CD4-positive, alpha-beta memory T cell (primary cell): ENCODE measurements around the gene ERP27. TPM values are rescaled to one million over a fixed set of nuclear protein-coding genes. Genes with fewer than 3 reads are reported as not detected.

Source experiments
- CTCF ChIA-PET: fragments of 350-600 bp; sonication (Branson Sonifier 250); formaldehyde crosslinking; loops from one replicate; lab custom pipeline; 2021; ENCODE audit warnings: inconsistent platforms; ENCODE audit not compliant: partially characterized antibody; lab: Charles Lee
- POLR2A ChIA-PET: fragments of 350-600 bp; sonication (Branson Sonifier 250); formaldehyde crosslinking; loops from one replicate; lab custom pipeline; 2021; ENCODE audit not compliant: partially characterized antibody; lab: Charles Lee
- DNase-seq, 5 donors: peaks; one replicate each; pipeline versions ENCODE4 v3.0.0 to v3.0.0-alpha.2; 2020 to 2022; ENCODE audit warnings: mixed read lengths in 1 of 5
- H3K27ac ChIP-seq: one replicate; pipeline ENCODE4 v1.7.0; 2013; ENCODE audit warnings: low read depth, low read length
- H3K27me3 ChIP-seq: 2 replicates; pipeline ENCODE4 v1.7.0; 2013; ENCODE audit warnings: mild to moderate bottlenecking, low read length, moderate library complexity; ENCODE audit not compliant: insufficient read depth
- H3K36me3 ChIP-seq: 2 replicates; pipeline ENCODE4 v1.7.0; 2013; ENCODE audit warnings: mild to moderate bottlenecking, low read length, moderate library complexity; ENCODE audit not compliant: insufficient read depth
- H3K4me1 ChIP-seq: 2 replicates; pipeline ENCODE4 v1.7.0; 2013; ENCODE audit warnings: mild to moderate bottlenecking, low read length, moderate library complexity; ENCODE audit not compliant: insufficient read depth
- H3K4me3 ChIP-seq, 2 donors: one replicate each; pipeline ENCODE4 v1.7.0; 2013; ENCODE audit warnings: low read length in 2 of 2, mild to moderate bottlenecking in 1 of 2
- H3K9me3 ChIP-seq, 2 donors: one replicate each; pipeline ENCODE4 v1.7.0; 2013; ENCODE audit warnings: low read length in 2 of 2, control low read depth in 1 of 2; ENCODE audit not compliant: control insufficient read depth in 1 of 2
- H3K27ac Mint-ChIP-seq, 7 donors: one replicate each; pipeline ENCODE4 v1.8.0; 2020 to 2021; ENCODE audit warnings: mixed read lengths in 7 of 7, mild to moderate bottlenecking in 6 of 7, inconsistent platforms in 3 of 7, moderate library complexity in 3 of 7
- H3K27me3 Mint-ChIP-seq, 2 donors: one replicate each; pipeline ENCODE4 v1.8.0; 2020 to 2021; ENCODE audit warnings: mixed read lengths in 2 of 2
- H3K36me3 Mint-ChIP-seq, 2 donors: one replicate each; pipeline ENCODE4 v1.8.0; 2020 to 2021; ENCODE audit warnings: mixed read lengths in 2 of 2, inconsistent platforms in 1 of 2, mild to moderate bottlenecking in 1 of 2
- H3K4me1 Mint-ChIP-seq, 4 donors: one replicate each; pipeline ENCODE4 v1.8.0; 2020 to 2021; ENCODE audit warnings: mixed read lengths in 4 of 4, mild to moderate bottlenecking in 1 of 4
- H3K4me3 Mint-ChIP-seq, 8 donors: one replicate each; pipeline ENCODE4 v1.8.0; 2020 to 2021; ENCODE audit warnings: mixed read lengths in 8 of 8, mild to moderate bottlenecking in 7 of 8, moderate library complexity in 6 of 8, inconsistent platforms in 3 of 8
- H3K9me3 Mint-ChIP-seq, 8 donors: one replicate each; pipeline ENCODE4 v1.8.0; 2020 to 2021; ENCODE audit warnings: mixed read lengths in 8 of 8, mild to moderate bottlenecking in 5 of 8, inconsistent platforms in 3 of 8, moderate library complexity in 1 of 8
- intact Hi-C: fragments of 100-400 bp; cut with micrococcal nuclease; formaldehyde crosslinking; loops from one replicate; pipeline ENCODE4 v1.15.1; 2023
- polyA plus RNA-seq, 2 donors: library from polyadenylated mRNA; unstranded; fragments of 300-500 nt; fragmentation: Illumina TruSeq; gene quantifications; one replicate each; pipeline ENCODE4 v1.2.3, GENCODE V29; 2021
- total RNA-seq, 2 experiments: library from RNA; stranded (reverse); gene quantifications; one replicate each; pipeline ENCODE4 v1.2.3, GENCODE V29; 2021

The ERP27 gene
- total and polyA plus RNA-seq, 4 experiments from 2014 or later = 3.4 to 11.5 (median 6.9) TPM

- peaks cover 59 to 84% of the 10 kb centered on the region in 2 donors for H3K36me3 Mint-ChIP-seq
- ChIA-PET POLR2A (interaction anchor here (0.6 to 3.0 kb wide), 9 partner anchors 9 to 184 kb away, joined by 3 to 19 read pairs (median 8); partner anchors contain the start of genes C12orf60, ERP27 and WBP11), CTCF (interaction anchor here (0.7 to 2.2 kb wide), 5 partner anchors 10 to 584 kb away, joined by 3 to 8 read pairs (median 3); partner anchors contain the start of gene ERP27)
- H3K4me3 Mint-ChIP-seq = peak overlapping the region; percentile 79 to 94 (median 88)
- peak overlapping the region; percentile 94 to 100 (median 99) for H3K27ac Mint-ChIP-seq
- Histone ChIP-seq H3K9me3 (no peaks in the 10 kb centered on the region), H3K4me3 (peak overlapping the region; percentile 30 to 51), H3K36me3 (peaks cover 24% of the 10 kb centered on the region), H3K27me3 (no peaks in the 10 kb centered on the region), H3K4me1 (peaks cover 88% of the 10 kb centered on the region), H3K27ac (peak overlapping the region; percentile 92)
- H3K9me3 Mint-ChIP-seq = peaks cover 0 to 3% (median 0%) of the 10 kb centered on the region in 8 donors
- intact Hi-C loops = loop anchor here (10.0 kb wide), 1 partner anchor 559 kb away; no protein-coding TSS in a partner anchor
- DNase-seq = peak in 1 of 5 donors; percentile 59
- H3K27me3 Mint-ChIP-seq = no peaks in the 10 kb centered on the region
- H3K4me1 Mint-ChIP-seq = peaks cover 58 to 97% (median 71%) of the 10 kb centered on the region in 4 donors
These were observed 15.9 kb upstream of the ERP27 start for GRCh38 chr12:14954269-14954668.

GRCh38 chr12:14953752-14954151, 15.4 kb upstream of the ERP27 start:
- Mint-ChIP-seq H3K27ac (peak overlapping the region; percentile 94 to 100 (median 99)), H3K36me3 (peaks cover 60 to 84% of the 10 kb centered on the region in 2 donors), H3K4me3 (peak overlapping the region; percentile 79 to 94 (median 88)), H3K4me1 (peaks cover 64 to 97% (median 76%) of the 10 kb centered on the region in 4 donors), H3K9me3 (peaks cover 0 to 3% (median 0%) of the 10 kb centered on the region in 8 donors), H3K27me3 (no peaks in the 10 kb centered on the region)
- Histone ChIP-seq H3K27ac (peak overlapping the region; percentile 92), H3K36me3 (peaks cover 29% of the 10 kb centered on the region), H3K4me1 (peaks cover 93% of the 10 kb centered on the region), H3K4me3 (peak overlapping the region; percentile 4 to 51), H3K27me3 (no peaks in the 10 kb centered on the region), H3K9me3 (no peaks in the 10 kb centered on the region)
- ChIA-PET POLR2A (interaction anchor here (0.6 to 3.0 kb wide), 9 partner anchors 8 to 183 kb away, joined by 3 to 19 read pairs (median 8); partner anchors contain the start of genes C12orf60, ERP27 and WBP11), CTCF (interaction anchor here (1.2 to 2.2 kb wide), 5 partner anchors 8 to 583 kb away, joined by 3 to 8 read pairs (median 3); partner anchors contain the start of gene ERP27)
- no peak for DNase-seq
- intact Hi-C loops = loop anchor here (10.0 kb wide), 1 partner anchor 559 kb away; no protein-coding TSS in a partner anchor

- H3K27me3 Mint-ChIP-seq = no peaks in the 10 kb centered on the region
- Histone ChIP-seq H3K27ac (peak overlapping the region; percentile 92), H3K9me3 (no peaks in the 10 kb centered on the region), H3K36me3 (peaks cover 36% of the 10 kb centered on the region), H3K4me3 (peak overlapping the region; percentile 45 to 51), H3K27me3 (no peaks in the 10 kb centered on the region), H3K4me1 (peaks cover 99% of the 10 kb centered on the region)
- CTCF ChIA-PET = interaction anchor here (0.5 to 2.8 kb wide), 6 partner anchors 10 to 593 kb away, joined by 3 to 9 read pairs (median 6); partner anchors contain the start of genes ARHGDIB and ERP27
- H3K4me3 Mint-ChIP-seq = peak overlapping the region; percentile 75 to 94 (median 90)
- peak; percentile 73 to 85 (median 81) for DNase-seq
- peaks cover 57 to 83% of the 10 kb centered on the region in 2 donors for H3K36me3 Mint-ChIP-seq
- POLR2A ChIA-PET = interaction anchor here (0.8 to 3.0 kb wide), 9 partner anchors 7 to 587 kb away, joined by 4 to 29 read pairs (median 13); partner anchors contain the start of genes ARHGDIB, ATF7IP and ERP27
- peaks cover 0 to 3% (median 0%) of the 10 kb centered on the region in 8 donors for H3K9me3 Mint-ChIP-seq
- peaks cover 69 to 96% (median 85%) of the 10 kb centered on the region in 4 donors for H3K4me1 Mint-ChIP-seq
- intact Hi-C loops = loop anchor here (1.0 to 10.0 kb wide), 3 partner anchors 9 to 558 kb away; partner anchors contain the start of gene ARHGDIB
- peak overlapping the region; percentile 94 to 100 (median 99) for H3K27ac Mint-ChIP-seq
These were observed 14.1 kb upstream of the ERP27 start for GRCh38 chr12:14952299-14952921.

- Mint-ChIP-seq H3K36me3 (peaks cover 58 to 85% of the 10 kb centered on the region in 2 donors), H3K27me3 (no peaks in the 10 kb centered on the region), H3K9me3 (peaks cover 0 to 3% (median 0%) of the 10 kb centered on the region in 8 donors), H3K27ac (peak overlapping the region; percentile 94 to 100 (median 99)), H3K4me1 (peaks cover 73 to 96% (median 87%) of the 10 kb centered on the region in 4 donors), H3K4me3 (peak overlapping the region; percentile 75 to 94 (median 90))
- H3K4me3 ChIP-seq = peak overlapping the region; percentile 45 to 51
- H3K9me3 ChIP-seq = no peaks in the 10 kb centered on the region
- ChIA-PET POLR2A (interaction anchor here (0.8 to 2.8 kb wide), 6 partner anchors 8 to 586 kb away, joined by 4 to 29 read pairs (median 9); partner anchors contain the start of genes ARHGDIB and ATF7IP), CTCF (interaction anchor here (0.5 to 2.8 kb wide), 6 partner anchors 8 to 593 kb away, joined by 3 to 9 read pairs (median 7); partner anchors contain the start of genes ARHGDIB and ERP27)
- intact Hi-C loops = loop anchor here (1.0 to 10.0 kb wide), 3 partner anchors 9 to 557 kb away; partner anchors contain the start of gene ARHGDIB
- H3K27me3 ChIP-seq = no peaks in the 10 kb centered on the region
- DNase-seq = no peak
- peaks cover 99% of the 10 kb centered on the region for H3K4me1 ChIP-seq
- H3K36me3 ChIP-seq = peaks cover 42% of the 10 kb centered on the region
- H3K27ac ChIP-seq = peak overlapping the region; percentile 92
These were observed 13.5 kb upstream of the ERP27 start for GRCh38 chr12:14951851-14952250.

- ChIA-PET CTCF (interaction anchor here (1.0 to 2.8 kb wide), 4 partner anchors 9 to 44 kb away, joined by 4 to 9 read pairs (median 7); partner anchors contain the start of gene ARHGDIB), POLR2A (interaction anchor here (0.8 to 2.8 kb wide), 6 partner anchors 9 to 586 kb away, joined by 3 to 29 read pairs (median 8); partner anchors contain the start of genes ARHGDIB, ATF7IP and ERP27)
- Histone ChIP-seq H3K4me1 (peaks cover 99% of the 10 kb centered on the region), H3K36me3 (peaks cover 49% of the 10 kb centered on the region), H3K9me3 (no peaks in the 10 kb centered on the region), H3K27ac (peak overlapping the region; percentile 92), H3K4me3 (peak overlapping the region; percentile 45 to 51), H3K27me3 (no peaks in the 10 kb centered on the region)
- H3K36me3 Mint-ChIP-seq = peaks cover 62 to 85% of the 10 kb centered on the region in 2 donors
- peak in 1 of 5 donors; percentile 63 for DNase-seq
- peaks cover 0 to 3% (median 0%) of the 10 kb centered on the region in 8 donors for H3K9me3 Mint-ChIP-seq
- no peaks in the 10 kb centered on the region for H3K27me3 Mint-ChIP-seq
- H3K4me3 Mint-ChIP-seq = peak overlapping the region; percentile 75 to 94 (median 90)
- peaks cover 73 to 96% (median 88%) of the 10 kb centered on the region in 4 donors for H3K4me1 Mint-ChIP-seq
- intact Hi-C loops = loop anchor here (10.0 kb wide), 1 partner anchor 556 kb away; no protein-coding TSS in a partner anchor
- peak overlapping the region; percentile 94 to 100 (median 99) for H3K27ac Mint-ChIP-seq
These were observed 12.8 kb upstream of the ERP27 start for GRCh38 chr12:14950982-14951746.

GRCh38 chr12:14950421-14950820, 12.1 kb upstream of the ERP27 start:
- POLR2A ChIA-PET = interaction anchor here (1.0 to 2.8 kb wide), 4 partner anchors 9 to 180 kb away, joined by 3 to 29 read pairs (median 16); partner anchors contain the start of genes ARHGDIB and ERP27
- H3K27ac ChIP-seq = peak overlapping the region; percentile 92
- Mint-ChIP-seq H3K9me3 (peaks cover 0 to 3% (median 0%) of the 10 kb centered on the region in 8 donors), H3K27me3 (no peaks in the 10 kb centered on the region), H3K4me3 (peak overlapping the region; percentile 72 to 93 (median 87)), H3K36me3 (peaks cover 70 to 87% of the 10 kb centered on the region in 2 donors), H3K27ac (peak overlapping the region; percentile 94 to 100 (median 99)), H3K4me1 (peaks cover 72 to 96% (median 90%) of the 10 kb centered on the region in 4 donors)
- CTCF ChIA-PET = interaction anchor here (1.0 to 2.8 kb wide), 3 partner anchors 9 to 45 kb away, joined by 4 to 9 read pairs (median 6); no protein-coding TSS in a partner anchor
- H3K36me3 ChIP-seq = peaks cover 56% of the 10 kb centered on the region
- no peaks in the 10 kb centered on the region for H3K27me3 ChIP-seq
- peak overlapping the region in 1 of 2 donors; percentile 3 for H3K4me3 ChIP-seq
- DNase-seq = no peak
- intact Hi-C loops = loop anchor here (10.0 kb wide), 1 partner anchor 556 kb away; no protein-coding TSS in a partner anchor
- H3K9me3 ChIP-seq = no peaks in the 10 kb centered on the region
- H3K4me1 ChIP-seq = peaks cover 100% of the 10 kb centered on the region
